Measurements from ENCODE around the gene ENTREP1.

The ENTREP1 gene

GRCh38 chr9:69377291-69377690 is 52.3 kb downstream of the ENTREP1 start:
- TF ChIP-seq CTCF (IDR thresholded peaks at IDR 0.05): no peak

- TF ChIP-seq CTCF (IDR thresholded peaks at IDR 0.05): no peak
Observed at GRCh38 chr9:69377981-69378380, 53.0 kb downstream of the ENTREP1 start.

- no peak for TF ChIP-seq CTCF (IDR thresholded peaks at IDR 0.05)
Observed at GRCh38 chr9:69379270-69379982, 54.4 kb downstream of the ENTREP1 start.

- TF ChIP-seq CTCF (IDR thresholded peaks at IDR 0.05): no peak
Observed at GRCh38 chr9:69380301-69380700, 55.3 kb downstream of the ENTREP1 start.

GRCh38 chr9:69380811-69381210 is 55.8 kb downstream of the ENTREP1 start:
- no peak for TF ChIP-seq CTCF (IDR thresholded peaks at IDR 0.05)

- TF ChIP-seq CTCF (IDR thresholded peaks at IDR 0.05): no peak
Observed at GRCh38 chr9:69382135-69382534, 57.1 kb downstream of the ENTREP1 start.

- TF ChIP-seq CTCF (IDR thresholded peaks at IDR 0.05): no peak
Observed at GRCh38 chr9:69385581-69386033, 60.6 kb downstream of the ENTREP1 start.

- no peak for TF ChIP-seq CTCF (IDR thresholded peaks at IDR 0.05)
Observed at GRCh38 chr9:69386651-69387050, 61.6 kb downstream of the ENTREP1 start.
